ENCODE results near the gene TDRD12.
"Not testable (repeated sequence)": the region's sequence is repeated elsewhere in the genome, so short reads cannot be mapped to it uniquely, and the experiment has no call there.

Gene TDRD12

GRCh38 chr19:32828643-32829344 lies 109.2 kb downstream of the TDRD12 start:
- no peak overlapping the region for H3K27ac Mint-ChIP-seq
- H3K9me3 Mint-ChIP-seq, result no peaks in the 10 kb centered on the region
- H3K4me3 Mint-ChIP-seq, result no peak overlapping the region
- peaks cover 13% of the 10 kb centered on the region for H3K4me1 Mint-ChIP-seq
- no peak for TF ChIP-seq CTCF (IDR thresholded peaks at IDR 0.05; ENCODE audit: unreplicated experiment in 3 of 3)
- H3K36me3 Mint-ChIP-seq (ENCODE audit: low read depth), result peaks cover 9% of the 10 kb centered on the region
- H3K27me3 Mint-ChIP-seq (ENCODE audit: low read depth), result no peaks in the 10 kb centered on the region

- Mint-ChIP-seq H3K36me3 (ENCODE audit: low read depth) (peaks cover 9% of the 10 kb centered on the region), H3K4me3 (no peak overlapping the region), H3K27me3 (ENCODE audit: low read depth) (no peaks in the 10 kb centered on the region), H3K9me3 (no peaks in the 10 kb centered on the region), H3K4me1 (peaks cover 9% of the 10 kb centered on the region), H3K27ac (no peak overlapping the region)
- TF ChIP-seq CTCF (IDR thresholded peaks at IDR 0.05; ENCODE audit: unreplicated experiment in 3 of 3), result no peak
These were observed 109.9 kb downstream of the TDRD12 start for GRCh38 chr19:32829345-32829896.

GRCh38 chr19:32830231-32831014 lies 110.9 kb downstream of the TDRD12 start:
- no peaks in the 10 kb centered on the region for H3K27me3 Mint-ChIP-seq (ENCODE audit: low read depth)
- no peak overlapping the region for H3K27ac Mint-ChIP-seq
- no peaks in the 10 kb centered on the region for H3K4me1 Mint-ChIP-seq
- H3K4me3 Mint-ChIP-seq, result no peak overlapping the region
- H3K36me3 Mint-ChIP-seq (ENCODE audit: low read depth), result peaks cover 9% of the 10 kb centered on the region
- no peak for TF ChIP-seq CTCF (IDR thresholded peaks at IDR 0.05; ENCODE audit: unreplicated experiment in 3 of 3)
- no peaks in the 10 kb centered on the region for H3K9me3 Mint-ChIP-seq

- H3K27me3 Mint-ChIP-seq (ENCODE audit: low read depth), result no peaks in the 10 kb centered on the region
- H3K27ac Mint-ChIP-seq, result no peak overlapping the region
- H3K36me3 Mint-ChIP-seq (ENCODE audit: low read depth), result peaks cover 9% of the 10 kb centered on the region
- H3K9me3 Mint-ChIP-seq, result no peaks in the 10 kb centered on the region
- TF ChIP-seq CTCF (IDR thresholded peaks at IDR 0.05; ENCODE audit: unreplicated experiment in 3 of 3), result no peak
- H3K4me3 Mint-ChIP-seq, result no peak overlapping the region
- H3K4me1 Mint-ChIP-seq, result no peaks in the 10 kb centered on the region
These were observed 112.0 kb downstream of the TDRD12 start for GRCh38 chr19:32831611-32832010.

- H3K36me3 Mint-ChIP-seq (ENCODE audit: low read depth); H3K27ac Mint-ChIP-seq; H3K27me3 Mint-ChIP-seq (ENCODE audit: low read depth); H3K4me3 Mint-ChIP-seq; H3K4me1 Mint-ChIP-seq; H3K9me3 Mint-ChIP-seq: not testable (repeated sequence)
These were observed 112.5 kb downstream of the TDRD12 start for GRCh38 chr19:32832094-32832493.

- not testable (repeated sequence) for H3K36me3 Mint-ChIP-seq (ENCODE audit: low read depth); H3K4me3 Mint-ChIP-seq; H3K27me3 Mint-ChIP-seq (ENCODE audit: low read depth); H3K4me1 Mint-ChIP-seq; H3K27ac Mint-ChIP-seq; H3K9me3 Mint-ChIP-seq
These were observed 113.3 kb downstream of the TDRD12 start for GRCh38 chr19:32832825-32833224.

- H3K27me3 Mint-ChIP-seq (ENCODE audit: low read depth); H3K4me3 Mint-ChIP-seq; H3K9me3 Mint-ChIP-seq; H3K36me3 Mint-ChIP-seq (ENCODE audit: low read depth); H3K4me1 Mint-ChIP-seq; H3K27ac Mint-ChIP-seq: not testable (repeated sequence)
These were observed 113.8 kb downstream of the TDRD12 start for GRCh38 chr19:32833388-32833787.

All from nephron (organoid).